GM19438 (cell line): ENCODE data around the gene TENT5C.
"Not testable (repeated sequence)": the region's sequence is repeated elsewhere in the genome, so short reads cannot be mapped to it uniquely, and the experiment has no call there.

ENCODE experiments used
- ATAC-seq: cut with Tn5 transposase; IDR thresholded peaks from one replicate; pipeline ENCODE4 v1.9.1; 2021; ENCODE audit warnings: low read depth; ENCODE audit not compliant: unreplicated experiment

Gene TENT5C

GRCh38 chr1:117605774-117606648 lies at the start of gene TENT5C:
TENT5C (plus strand) TSS chr1:117606048; CDS start chr1:117622869, 16,821 bp downstream.
- peak; percentile 78 for ATAC-seq

GRCh38 chr1:117556341-117556740 lies 49.5 kb upstream of the TENT5C start:
- ATAC-seq: no peak

GRCh38 chr1:117556976-117557375 lies 48.9 kb upstream of the TENT5C start:
- ATAC-seq: no peak

GRCh38 chr1:117558451-117558850 lies 47.4 kb upstream of the TENT5C start:
- ATAC-seq: not testable (repeated sequence)

GRCh38 chr1:117559139-117559538 lies 46.7 kb upstream of the TENT5C start:
- ATAC-seq: no peak

GRCh38 chr1:117559985-117560384 lies 45.9 kb upstream of the TENT5C start:
- no peak for ATAC-seq

- no peak for ATAC-seq
These were observed 44.8 kb upstream of the TENT5C start for GRCh38 chr1:117561071-117561470.

GRCh38 chr1:117561551-117561950 lies 44.3 kb upstream of the TENT5C start:
- ATAC-seq: no peak

GRCh38 chr1:117562581-117563491 lies 43.0 kb upstream of the TENT5C start:
- no peak for ATAC-seq

GRCh38 chr1:117563492-117563875 lies 42.4 kb upstream of the TENT5C start:
- no peak for ATAC-seq

- no peak for ATAC-seq
These were observed 41.4 kb upstream of the TENT5C start for GRCh38 chr1:117564227-117565075.

GRCh38 chr1:117565076-117565556 lies 40.7 kb upstream of the TENT5C start:
- no peak for ATAC-seq

GRCh38 chr1:117565745-117566455 lies 39.9 kb upstream of the TENT5C start:
- no peak for ATAC-seq

GRCh38 chr1:117566556-117566955 lies 39.3 kb upstream of the TENT5C start:
- no peak for ATAC-seq

GRCh38 chr1:117567435-117567834 lies 38.4 kb upstream of the TENT5C start:
- no peak for ATAC-seq

- no peak for ATAC-seq
These were observed 37.9 kb upstream of the TENT5C start for GRCh38 chr1:117567976-117568375.

GRCh38 chr1:117568999-117569398 lies 36.8 kb upstream of the TENT5C start:
- ATAC-seq: no peak

GRCh38 chr1:117569856-117570255 lies 36.0 kb upstream of the TENT5C start:
- no peak for ATAC-seq

- ATAC-seq: no peak
These were observed 34.8 kb upstream of the TENT5C start for GRCh38 chr1:117570988-117571409.

- ATAC-seq: no peak
These were observed 34.4 kb upstream of the TENT5C start for GRCh38 chr1:117571496-117571895.
